GM18907 (cell line): ENCODE results near the gene IKZF3.

Experiments used
- ATAC-seq: cut with Tn5 transposase; IDR thresholded peaks from one replicate; pipeline ENCODE4 v1.9.1; 2021; ENCODE audit warnings: mild to moderate bottlenecking, moderate library complexity; ENCODE audit not compliant: unreplicated experiment

IKZF3 gene

DNA sequence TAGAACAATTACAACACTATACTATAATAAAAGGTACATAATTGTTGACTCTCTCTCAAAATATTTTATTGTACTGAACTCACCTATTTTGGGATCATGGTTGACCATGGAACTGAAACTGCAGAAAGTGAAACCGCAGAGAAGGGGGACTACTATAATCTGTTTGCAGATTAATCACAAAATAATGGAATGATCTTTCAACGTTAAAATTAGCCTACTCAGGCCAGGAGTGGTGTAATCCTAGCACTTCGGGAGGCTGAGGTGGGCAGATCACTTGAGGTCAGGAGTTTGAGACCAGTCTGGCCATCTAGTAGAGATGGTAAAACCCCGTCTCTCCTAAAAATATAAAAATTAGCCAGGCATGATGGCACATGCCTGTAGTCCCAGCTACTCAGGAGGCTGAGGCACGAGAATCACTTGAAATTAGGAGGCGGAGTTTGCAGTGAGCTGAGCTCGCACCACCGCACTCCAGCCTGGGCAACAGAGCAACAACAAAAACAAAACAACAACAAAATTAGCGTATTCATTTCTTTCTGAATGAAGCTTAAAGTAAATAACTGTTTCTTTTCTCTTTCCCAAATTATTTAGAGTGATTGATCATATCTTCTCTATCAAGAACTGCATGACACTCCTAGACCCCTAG is 45.6 kb downstream of the IKZF3 start:
- no peak for ATAC-seq

DNA sequence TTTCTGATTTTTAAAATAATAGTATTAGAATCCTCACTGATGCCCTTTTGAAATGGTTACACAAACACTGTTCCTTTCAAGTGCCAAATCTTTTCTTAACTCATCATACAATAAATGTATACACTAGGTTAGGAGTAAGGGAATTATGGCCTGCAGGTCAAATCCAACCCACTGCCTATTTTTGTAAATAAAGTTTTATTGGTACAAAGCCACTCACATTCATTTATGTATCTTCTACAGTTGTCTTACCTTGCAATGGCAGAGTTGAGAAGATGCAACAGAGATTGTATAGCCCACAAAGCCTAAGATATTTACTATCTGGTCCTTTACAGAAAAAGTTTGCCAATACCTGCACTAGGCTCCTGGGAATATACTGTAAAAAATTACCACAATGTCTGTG is 47.8 kb downstream of the IKZF3 start:
- ATAC-seq = no peak

GRCh38 chr17:39814497-39814896 is 49.6 kb downstream of the IKZF3 start:
- ATAC-seq = no peak

- no peak for ATAC-seq
These were observed 50.5 kb downstream of the IKZF3 start for GRCh38 chr17:39813631-39814030.

DNA sequence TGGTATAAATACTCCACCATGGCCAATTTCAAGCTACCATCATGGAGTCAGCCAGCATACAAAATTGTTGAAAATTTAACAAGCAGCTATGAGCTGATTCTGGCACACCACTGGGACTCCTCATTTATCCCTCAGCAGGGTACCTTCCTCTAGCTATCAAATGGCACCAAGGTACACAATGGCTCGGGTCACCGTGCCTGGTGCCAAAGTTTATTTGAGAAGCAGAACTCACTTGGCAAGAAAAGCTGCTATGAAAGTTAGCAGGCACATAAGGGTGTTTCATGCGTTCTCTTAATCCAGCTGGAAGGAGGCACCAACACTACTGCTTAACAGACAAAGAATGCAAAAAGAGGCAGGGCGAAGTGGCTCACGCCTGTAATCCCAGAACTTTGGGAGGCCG is 51.6 kb downstream of the IKZF3 start:
- no peak for ATAC-seq

GRCh38 chr17:39810939-39811728 is 53.0 kb downstream of the IKZF3 start:
- no peak for ATAC-seq

DNA sequence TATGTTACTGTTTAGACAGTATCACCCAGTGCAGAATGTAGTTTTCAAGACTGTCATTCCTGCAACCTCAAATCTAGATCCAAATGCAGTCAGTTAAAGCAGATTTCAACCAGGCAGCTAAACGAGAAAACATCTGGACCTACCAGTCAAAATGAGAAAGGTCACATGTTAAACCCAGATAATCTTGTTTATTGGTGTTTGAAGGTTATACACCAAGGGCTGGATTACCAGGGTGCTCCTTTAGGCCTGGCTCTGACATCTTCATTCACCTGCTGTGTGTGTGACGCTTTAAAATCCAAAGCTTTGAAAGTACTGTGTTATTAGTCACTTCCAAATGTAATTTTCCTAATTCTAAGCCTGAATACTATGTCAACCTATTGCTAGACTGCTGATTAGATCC is 54.9 kb downstream of the IKZF3 start:
- no peak for ATAC-seq

DNA sequence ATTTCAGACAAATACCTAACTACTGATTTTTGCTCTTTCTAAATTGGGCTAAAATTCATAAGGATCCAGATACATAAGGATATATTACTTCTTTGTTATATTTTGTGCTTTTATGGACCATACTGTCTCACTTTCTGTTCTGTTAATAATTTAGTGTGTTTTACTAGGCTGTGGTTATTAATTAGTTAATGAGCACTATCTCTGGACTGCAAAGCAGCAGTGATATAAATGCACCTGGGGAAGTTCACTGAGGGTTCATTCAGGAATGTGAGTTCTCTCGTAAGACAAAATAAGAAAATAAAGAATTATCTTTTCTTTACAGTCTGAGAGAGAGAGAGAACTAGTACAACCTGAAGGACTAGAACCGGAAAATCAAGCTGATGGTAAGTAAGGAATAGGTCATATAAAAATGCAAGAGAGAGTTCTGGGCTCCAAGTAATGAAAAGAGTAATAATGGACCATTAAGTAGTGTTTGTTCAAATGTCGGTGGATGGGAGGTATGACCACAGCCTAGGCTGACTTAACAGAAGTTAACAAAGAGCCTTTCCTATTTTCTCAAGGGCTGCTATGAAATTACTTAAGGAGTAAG is 55.6 kb downstream of the IKZF3 start:
- ATAC-seq = no peak

GRCh38 chr17:39804839-39805238 is 59.3 kb downstream of the IKZF3 start:
- no peak for ATAC-seq

DNA sequence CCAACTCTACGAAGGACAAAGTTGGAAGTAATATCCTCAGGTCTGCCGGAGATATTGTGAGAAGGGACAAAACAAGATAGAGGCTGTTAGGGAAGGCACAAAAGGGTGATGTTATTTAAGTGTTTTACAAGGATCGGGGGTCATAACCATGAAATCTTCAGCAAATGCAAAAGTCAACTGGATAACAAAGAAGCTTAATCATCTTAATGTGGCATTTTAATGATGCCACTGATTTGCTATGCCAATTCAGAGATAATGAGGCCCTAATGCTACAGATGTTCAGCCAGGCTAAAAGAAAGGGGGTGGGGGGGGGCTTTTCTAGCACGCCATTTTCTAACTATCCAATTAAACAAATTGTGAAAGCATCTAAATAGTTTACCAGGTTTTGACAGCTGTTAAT is 63.1 kb downstream of the IKZF3 start:
- no peak for ATAC-seq

DNA sequence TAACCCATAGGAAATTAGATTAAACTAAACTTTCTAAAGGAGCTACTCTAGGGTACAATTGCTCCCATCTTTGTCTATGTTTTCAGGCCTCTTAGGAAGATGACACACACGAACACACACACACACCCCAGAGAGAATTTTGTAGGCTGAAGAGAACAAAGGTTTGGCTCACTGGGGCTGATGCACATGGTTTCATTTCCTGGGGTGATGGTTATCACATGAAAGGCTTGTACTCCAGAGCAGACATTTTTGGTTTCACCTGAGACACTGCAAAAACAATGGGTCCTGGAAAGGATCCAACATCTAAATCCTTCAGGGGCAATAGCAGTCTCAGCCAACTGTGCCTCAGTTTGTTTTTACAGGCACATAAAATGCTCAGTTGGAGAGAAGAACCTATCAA is 63.6 kb downstream of the IKZF3 start:
- peak; percentile 46 for ATAC-seq

GRCh38 chr17:39799395-39799794 is 64.7 kb downstream of the IKZF3 start:
- ATAC-seq = no peak

- peak; percentile 81 for ATAC-seq
These were observed 69.7 kb downstream of the IKZF3 start for GRCh38 chr17:39794249-39794970.

GRCh38 chr17:39793301-39793872 is 70.7 kb downstream of the IKZF3 start:
- no peak for ATAC-seq

DNA sequence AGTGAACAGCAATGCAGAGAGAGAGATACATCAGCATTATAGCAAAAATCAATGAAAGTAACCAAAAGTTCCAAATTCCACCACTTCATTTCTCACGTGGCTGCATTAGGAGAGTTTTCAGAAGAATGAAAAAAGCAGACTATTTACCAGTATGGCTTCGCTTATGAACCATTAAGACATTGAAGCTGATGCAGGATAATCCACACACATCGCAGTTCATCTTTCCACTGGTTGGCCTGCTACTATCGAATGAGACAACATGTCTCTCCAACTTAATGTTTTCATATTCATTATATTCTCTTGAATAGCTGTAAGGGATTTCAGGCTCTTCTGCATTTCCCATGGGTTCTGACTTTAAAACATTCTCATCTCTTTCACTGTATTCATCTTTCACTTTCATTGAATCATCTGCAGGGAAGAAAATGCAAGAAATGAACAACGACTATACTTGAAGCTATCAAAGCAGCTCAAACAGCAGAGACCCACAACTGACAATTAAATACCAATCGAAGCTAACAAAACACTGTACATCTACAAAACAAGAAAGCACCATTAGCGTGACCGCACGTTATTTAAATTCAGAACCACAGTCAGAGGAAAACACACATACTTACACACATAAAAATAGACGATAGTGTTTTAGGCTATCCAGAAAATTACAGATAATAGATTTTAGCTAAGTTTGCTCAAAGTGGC is 71.4 kb downstream of the IKZF3 start:
- no peak for ATAC-seq

- no peak for ATAC-seq
These were observed 72.8 kb downstream of the IKZF3 start for GRCh38 chr17:39791111-39791992.

DNA sequence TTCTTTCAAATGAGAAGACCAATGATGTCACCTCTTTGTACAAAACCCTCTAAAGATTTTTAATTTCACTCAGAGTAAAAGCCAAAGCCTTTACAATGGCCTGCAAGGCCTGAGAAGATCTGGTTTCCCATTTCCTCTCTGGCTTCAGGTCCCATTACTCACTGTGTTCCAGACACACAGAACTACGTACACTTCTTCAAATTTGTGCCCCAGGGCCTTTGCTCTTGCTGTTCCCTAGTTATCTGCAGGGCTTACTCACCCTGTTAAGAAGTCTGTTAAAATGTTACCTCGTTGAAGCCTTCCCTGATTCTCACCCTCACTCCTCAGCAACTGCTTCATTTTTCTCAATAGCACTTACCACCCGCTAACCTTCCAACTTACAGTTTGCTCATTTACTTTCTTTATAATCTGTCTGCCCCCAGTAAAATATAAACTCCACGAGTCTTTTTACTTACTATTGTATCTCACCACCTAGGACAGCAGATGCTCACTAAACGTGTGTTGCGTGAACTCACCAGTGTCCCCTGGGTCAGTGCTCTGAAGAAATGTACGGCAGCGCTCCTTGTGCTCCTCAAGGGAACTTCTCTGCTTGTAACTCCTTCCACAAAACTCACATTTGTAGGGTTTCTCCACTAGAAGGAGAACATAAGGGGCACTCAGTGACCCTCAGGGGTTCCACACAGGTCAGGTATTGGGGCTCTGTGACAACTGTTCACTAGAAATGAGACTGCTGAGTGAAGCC is 76.2 kb downstream of the IKZF3 start:
- no peak for ATAC-seq

GRCh38 chr17:39787041-39787440 is 77.1 kb downstream of the IKZF3 start:
- ATAC-seq = no peak

DNA sequence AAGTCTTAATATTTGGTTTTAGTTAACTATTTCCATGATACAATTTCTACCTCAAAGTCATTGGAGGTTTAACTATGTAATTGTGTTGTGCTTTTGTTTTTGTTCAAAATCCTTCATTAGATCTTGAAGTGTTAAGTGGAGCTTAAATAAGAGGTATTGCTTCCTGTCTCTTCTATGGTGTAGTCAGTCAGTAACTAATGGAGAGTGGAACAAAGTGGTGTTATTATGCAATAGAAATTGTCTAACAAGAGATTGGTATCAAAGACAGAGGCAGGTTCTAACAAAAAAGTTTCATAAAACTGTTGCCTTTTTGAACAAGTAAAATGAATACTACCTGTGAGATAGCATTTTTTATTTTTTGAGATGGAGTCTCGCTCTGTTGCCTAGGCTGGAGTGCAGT is 81.1 kb downstream of the IKZF3 start:
- no peak for ATAC-seq
